GM19463 (cell line): ENCODE data around the gene LIPK.

Experiments
- ATAC-seq: cut with Tn5 transposase; IDR thresholded peaks from one replicate; pipeline ENCODE4 v1.9.1; 2021; ENCODE audit warnings: mild to moderate bottlenecking, moderate library complexity; ENCODE audit not compliant: unreplicated experiment

LIPK gene

GRCh38 chr10:88783724-88784123 lies 77.7 kb downstream of the LIPK start:
- ATAC-seq: no peak

- no peak for ATAC-seq
These were observed 80.2 kb downstream of the LIPK start for GRCh38 chr10:88786032-88786770.

- no peak for ATAC-seq
These were observed 81.4 kb downstream of the LIPK start for GRCh38 chr10:88787463-88787862.

DNA sequence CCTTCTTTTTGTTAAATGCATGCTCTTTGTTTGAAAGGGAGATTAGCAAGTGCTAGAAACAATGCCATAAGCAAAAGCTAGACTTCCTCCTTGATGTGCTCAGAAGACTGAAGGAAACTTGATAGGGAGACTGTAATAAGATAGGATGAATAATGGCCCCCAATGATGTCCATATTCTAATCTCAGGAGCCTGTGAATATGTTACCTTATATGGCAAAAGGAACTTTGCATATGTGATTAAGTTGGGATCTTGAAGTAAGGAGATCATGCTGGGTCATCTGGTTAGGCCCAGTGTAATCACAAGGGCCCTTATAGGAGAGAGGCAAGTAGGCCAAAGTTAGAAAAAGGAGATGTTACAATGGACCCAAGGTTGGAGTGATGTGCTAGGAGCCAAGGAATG lies 82.9 kb downstream of the LIPK start:
- ATAC-seq: no peak

DNA sequence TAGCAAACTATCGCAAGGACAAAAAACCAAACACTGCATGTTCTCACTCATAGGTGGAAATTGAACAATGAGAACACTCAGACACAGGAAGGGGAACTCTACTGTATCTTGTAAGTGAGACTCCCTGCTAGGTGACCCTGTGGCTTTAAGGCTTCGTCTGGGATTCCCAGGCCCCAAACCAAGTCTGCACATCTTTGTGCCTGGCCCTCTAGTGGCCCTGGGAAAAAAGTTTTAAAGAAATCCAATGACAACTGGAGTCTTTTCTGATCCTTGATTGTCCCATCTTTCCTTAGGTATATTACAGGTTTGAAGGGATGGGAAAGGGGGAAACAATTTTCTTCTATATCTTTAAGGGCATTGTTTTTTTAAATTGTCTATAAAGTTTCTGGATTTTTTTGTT lies 85.9 kb downstream of the LIPK start:
- no peak for ATAC-seq

DNA sequence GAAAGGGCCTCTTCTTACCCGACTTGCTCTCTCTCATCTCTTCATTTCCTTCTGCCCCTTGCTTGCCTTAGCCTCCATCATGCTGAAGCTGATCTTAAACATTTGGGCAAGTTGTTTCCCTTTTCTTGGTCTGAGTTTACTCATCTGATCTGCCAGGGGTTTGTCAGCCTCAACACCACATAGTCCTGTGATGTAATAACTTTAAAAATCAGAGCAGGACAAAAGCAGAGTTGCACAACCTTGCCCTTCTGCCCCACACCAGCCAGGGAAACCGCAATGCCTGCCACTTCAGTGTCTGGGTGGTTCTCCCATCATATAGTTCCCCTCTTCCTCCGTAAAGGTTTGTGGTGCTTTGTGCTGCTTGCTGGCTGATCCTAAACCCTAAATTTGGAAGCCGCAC lies 86.6 kb downstream of the LIPK start:
- no peak for ATAC-seq

GRCh38 chr10:88793712-88794299 lies 87.8 kb downstream of the LIPK start:
- no peak for ATAC-seq

- no peak for ATAC-seq
These were observed 88.7 kb downstream of the LIPK start for GRCh38 chr10:88794731-88795130.

GRCh38 chr10:88800152-88801125 lies 94.4 kb downstream of the LIPK start:
- no peak for ATAC-seq
